ENCODE results near the gene MOK. TPM values are rescaled to one million over a fixed set of nuclear protein-coding genes. Genes with fewer than 3 reads are reported as not detected.

The MOK gene
- total and polyA plus RNA-seq, 2 of the 4 experiments (the other 2 are of a cell fraction), result 16.8 to 48.5 TPM

- Histone ChIP-seq H3K4me2 (ENCODE audit: low read depth, low read length) (no peak overlapping the region), H3K9me3 (ENCODE audit: control insufficient read depth, insufficient read depth, low read length) (no peaks in the 10 kb centered on the region), H2AFZ (replicated peaks; ENCODE audit: low read length, poor library complexity) (no peak overlapping the region), H3K23ac (ENCODE audit: low read depth, low read length) (no peak overlapping the region), H4K5ac (ENCODE audit: low read depth, low read length) (peak overlapping the region; percentile 27; the same call in 1 of the 2 replicates), H2BK120ac (ENCODE audit: low read depth, low read length) (peak overlapping the region; percentile 66), H3K9ac (ENCODE audit: low read depth, low read length) (no peak overlapping the region), H2AK9ac (replicated peaks; ENCODE audit: low read depth, low read length, poor library complexity) (no peak overlapping the region), H3K56ac (ENCODE audit: extremely low read depth, insufficient read depth, low read length) (no peak overlapping the region), H4K91ac (ENCODE audit: insufficient read depth, low read depth, low read length) (peak overlapping the region; percentile 12; the same call in 1 of the 2 replicates), H2BK5ac (ENCODE audit: low read depth, low read length, poor library complexity, severe bottlenecking) (peak overlapping the region; percentile 63), H3K14ac (replicated peaks; ENCODE audit: low read depth, low read length) (no peak overlapping the region), H2BK20ac (ENCODE audit: low read depth, low read length) (peak overlapping the region; percentile 49; the same call in 1 of the 2 replicates), H3K36me3 (ENCODE audit: control insufficient read depth, insufficient read depth, low read length) (0 out of 2 replicates have a peak, but pooled peaks cover 1% of the 10 kb centered on the region), H3K4me1 (ENCODE audit: control insufficient read depth, insufficient read depth, low read length) (peaks cover 4% of the 10 kb centered on the region), H2BK15ac (ENCODE audit: low read depth, low read length) (peak overlapping the region; percentile 1; the same call in 1 of the 3 replicates), H4K20me1 (ENCODE audit: insufficient read depth, low read length) (no peaks in the 10 kb centered on the region), H3K27ac (ENCODE audit: insufficient read depth, low read length) (no peak overlapping the region), H3K4me3 (ENCODE audit: insufficient read depth, low read depth, low read length) (no peak overlapping the region), H3K79me1 (ENCODE audit: low read depth in 1 of 2, low read length in 2 of 2) (peaks cover 0 to 3% of the 10 kb centered on the region in 2 experiments; a peak in 1 of 4 replicates), H4K8ac (ENCODE audit: low read depth in 2 of 2, low read length in 2 of 2) (peak overlapping the region in 1 of 2 experiments; percentile 79; a peak in 1 of 4 replicates), H3K27me3 (ENCODE audit: control insufficient read depth, insufficient read depth, low read length) (no peaks in the 10 kb centered on the region), H2AK5ac (ENCODE audit: low read depth, low read length) (0 out of 2 replicates have a peak overlapping the region, but pooled peaks have one; percentile 0), H3K9me1 (ENCODE audit: insufficient read depth, low read length) (0 out of 2 replicates have a peak, but pooled peaks cover 2% of the 10 kb centered on the region), H3K4ac (ENCODE audit: low read depth, low read length) (peak overlapping the region; percentile 8; the same call in 1 of the 2 replicates), H3K18ac (ENCODE audit: low read depth, low read length) (no peak overlapping the region)
- DNase-seq (no peak), ATAC-seq (ENCODE audit: low read depth) (no peak)
- in situ Hi-C loops (cut with MboI; ENCODE audit: low sequenced_read_pairs), result loop anchor here (5.0 kb wide), 1 partner anchor 76 kb away; no protein-coding TSS in a partner anchor
- ChIA-PET POLR2A (ENCODE audit: unreplicated experiment) (no interaction called here), CTCF (no interaction called here)
- dilution Hi-C loops (cut with HindIII; ENCODE audit: low sequenced_read_pairs, unreplicated experiment), result no loop called here
- no peak for TF ChIP-seq MAZ (IDR thresholded peaks at IDR 0.05; ENCODE audit: borderline replicate concordance, low read depth, low read length)
- TF ChIP-seq CHD1 (IDR thresholded peaks at IDR 0.05; ENCODE audit: low read depth, low read length), result no peak
- no peak for TF ChIP-seq BHLHE40 (IDR thresholded peaks at IDR 0.05; ENCODE audit: low read depth, low read length)
- no peak for TF ChIP-seq FOS (IDR thresholded peaks at IDR 0.05; ENCODE audit: low read depth, low read length)
- TF ChIP-seq SMC3 (IDR thresholded peaks at IDR 0.05; ENCODE audit: low read depth, low read length), result no peak
- TF ChIP-seq RFX5 (IDR thresholded peaks at IDR 0.05; ENCODE audit: low read depth, low read length), result no peak
- no peak for TF ChIP-seq ELK1 (IDR thresholded peaks at IDR 0.05; ENCODE audit: borderline replicate concordance, low read depth, low read length)
- no peak for TF ChIP-seq RCOR1 (IDR thresholded peaks at IDR 0.05; ENCODE audit: insufficient replicate concordance, low read length)
- TF ChIP-seq USF2 (IDR thresholded peaks at IDR 0.05; ENCODE audit: low read depth, low read length), result no peak
- TF ChIP-seq CTCF (conservative IDR thresholded peaks at IDR 0.05; ENCODE audit: low read depth, low read length), result no peak
- no peak for TF ChIP-seq MAFK (IDR thresholded peaks at IDR 0.05; ENCODE audit: low read depth, low read length)
- TF ChIP-seq POLR2A (IDR thresholded peaks at IDR 0.05; ENCODE audit: low read depth, low read length), result no peak
- no peak for TF ChIP-seq NFE2L2 (IDR thresholded peaks at IDR 0.05; ENCODE audit: low read depth, low read length)
- no peak for TF ChIP-seq MXI1 (IDR thresholded peaks at IDR 0.05; ENCODE audit: borderline replicate concordance, low read depth, low read length)
- TF ChIP-seq CEBPB (IDR thresholded peaks at IDR 0.05; ENCODE audit: low read depth, low read length), result no peak
- TF ChIP-seq RAD21 (IDR thresholded peaks at IDR 0.05; ENCODE audit: low read length), result no peak
- WGBS, 2 experiments (ENCODE audit: extremely low coverage in 2 of 2, insufficient read length in 1 of 2), result 97% methylated on average over 10 of the region's 12 CpGs; no CpG with 5 or more reads in 1 of the 2 experiments
- no TSS peak for BruUV-seq (replicated peaks)
- intact Hi-C loops (cut with micrococcal nuclease), result no loop called here
Observed at GRCh38 chr14:102236026-102236425, 68.9 kb downstream of the MOK start.
